Measurements from ENCODE around the gene SLC35F3.

- TF ChIP-seq CTCF (IDR thresholded peaks at IDR 0.05) = no peak
- no peak for TF ChIP-seq POLR2A (IDR thresholded peaks at IDR 0.05)
Measured at GRCh38 chr1:233962878-233963277, 58.4 kb downstream of the SLC35F3 start.

All from right lobe of liver (tissue), 4 donors.